NCI-H1436 (cell line): ENCODE results near the gene UQCR11.
A peak's percentile ranks its signal among the peaks of the same experiment; 100 is the strongest.

ENCODE experiments used
- DNase-seq: peaks from one replicate; lab custom pipeline; 2025; lab: John Stamatoyannopoulos, UW

UQCR11 gene

DNA sequence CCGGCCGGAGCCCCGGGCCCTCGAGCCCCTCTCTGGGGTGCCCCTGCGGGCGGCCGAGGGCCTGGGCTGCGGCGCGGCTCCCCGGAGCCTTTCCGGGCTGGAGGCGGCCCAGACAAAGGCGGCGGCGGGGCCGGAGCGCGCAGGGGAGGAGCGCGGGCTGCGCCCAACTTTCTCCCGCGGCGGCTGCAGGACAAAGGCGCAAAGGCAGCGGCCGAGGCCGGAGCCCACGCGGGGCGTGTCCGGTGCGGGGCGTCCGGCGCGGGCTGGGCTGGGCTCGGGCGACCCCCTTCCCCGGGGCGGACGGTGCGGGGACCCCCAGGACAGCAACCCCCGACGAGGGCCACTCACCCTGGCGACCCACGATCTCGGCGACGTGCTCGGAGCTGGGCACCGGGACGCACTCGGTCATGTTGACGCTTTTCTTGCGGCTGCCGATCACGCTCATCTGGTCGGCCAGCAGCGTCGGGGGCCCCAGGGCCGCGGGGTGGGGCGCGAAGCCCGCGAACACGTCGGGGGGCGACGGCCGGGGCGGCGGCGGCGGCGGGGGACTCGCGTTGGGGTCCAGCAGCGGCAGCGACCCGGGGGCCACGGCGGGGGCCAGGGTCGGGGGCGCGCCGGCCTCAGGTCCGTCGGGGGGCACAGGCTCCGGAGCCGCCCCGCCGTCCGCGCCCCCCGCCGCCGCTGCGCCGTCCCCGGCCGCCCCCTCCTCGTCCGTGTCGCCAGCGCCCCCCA is 38.0 kb downstream of the UQCR11 start:
- no peak for DNase-seq

DNA sequence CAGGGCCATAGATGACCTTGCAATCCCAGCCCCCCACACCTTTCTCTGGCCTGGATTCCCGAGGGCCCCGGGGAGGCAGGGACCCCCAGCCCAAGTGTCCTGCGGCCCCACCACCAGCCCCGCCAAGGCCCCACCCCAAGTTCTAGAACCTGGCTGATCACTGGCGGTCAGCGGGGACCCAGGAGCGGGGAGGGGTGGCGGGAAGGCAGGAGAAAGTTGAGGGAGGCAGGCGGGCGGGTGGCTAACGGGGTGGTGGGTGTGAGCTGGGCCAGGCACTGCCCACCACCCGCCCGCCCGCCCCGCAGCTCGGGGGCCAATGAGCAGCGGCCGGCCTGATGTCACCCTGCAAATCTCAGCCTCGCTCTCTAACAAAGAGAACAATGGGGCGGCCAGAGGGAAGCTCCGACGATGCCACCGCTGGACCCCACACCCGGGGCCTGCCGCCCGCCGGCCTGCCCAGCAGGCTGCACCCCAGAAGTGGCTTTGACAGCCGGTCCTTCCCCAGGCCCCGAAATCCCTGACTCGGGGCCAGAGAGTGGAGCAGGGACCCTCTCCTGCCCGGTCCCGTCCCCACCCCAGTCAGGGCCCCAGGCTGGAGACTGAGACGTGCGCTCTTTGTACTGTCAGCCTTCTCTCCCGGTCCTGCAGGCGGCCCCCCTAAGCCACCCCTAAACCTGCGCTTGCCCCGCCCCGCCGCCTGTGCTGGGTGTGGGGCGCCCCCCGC is 38.7 kb downstream of the UQCR11 start:
- peak; percentile 75 for DNase-seq

DNA sequence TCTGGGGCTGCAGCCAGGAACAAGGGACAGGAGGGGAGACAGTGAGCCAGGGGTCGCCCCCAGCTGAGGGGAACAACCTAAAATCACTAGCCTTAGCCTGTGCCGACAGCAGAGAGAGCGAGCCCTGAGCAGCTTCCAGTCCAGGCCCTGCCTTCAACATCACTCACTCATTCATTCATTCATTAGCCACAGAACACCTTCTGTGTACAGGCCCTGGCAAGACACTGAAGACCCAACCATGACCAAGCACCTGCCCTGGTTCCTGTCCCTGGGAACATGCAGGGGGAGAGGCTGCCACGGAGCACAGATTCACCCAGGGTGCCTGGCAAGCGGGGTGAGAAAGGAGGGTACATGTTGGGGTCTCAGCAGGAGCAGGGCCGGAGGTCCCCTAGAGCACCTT is 42.0 kb downstream of the UQCR11 start:
- no peak for DNase-seq

DNA sequence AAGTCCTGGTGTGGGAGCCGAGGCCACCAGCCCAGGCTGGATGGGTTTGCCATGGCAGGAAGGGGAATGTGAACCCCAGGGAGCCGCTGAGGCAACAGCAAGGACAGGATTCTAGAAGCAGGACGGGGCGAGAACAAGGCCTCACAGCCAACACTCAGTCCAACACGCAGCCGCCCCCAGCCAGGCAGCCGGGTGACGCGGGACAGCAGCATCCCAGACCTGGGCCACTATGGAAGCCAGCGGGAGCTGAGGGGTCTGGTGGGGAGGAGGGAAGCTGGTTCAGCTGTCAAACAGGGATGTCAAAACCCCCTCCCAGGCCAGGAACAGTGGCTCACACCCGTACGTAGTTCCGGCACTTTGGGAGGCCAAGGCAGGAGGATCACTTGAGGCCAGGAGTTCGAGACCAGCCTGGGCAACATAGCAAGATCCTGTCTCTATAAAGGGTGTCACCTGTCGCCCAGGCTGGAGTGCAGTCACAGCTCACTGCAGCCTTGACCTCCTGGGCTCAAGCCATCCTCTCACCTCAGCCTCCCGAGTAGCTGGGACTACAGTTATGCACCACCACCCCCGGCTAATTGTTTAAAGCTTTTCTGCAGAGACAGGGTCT is 43.9 kb downstream of the UQCR11 start:
- DNase-seq: no peak

DNA sequence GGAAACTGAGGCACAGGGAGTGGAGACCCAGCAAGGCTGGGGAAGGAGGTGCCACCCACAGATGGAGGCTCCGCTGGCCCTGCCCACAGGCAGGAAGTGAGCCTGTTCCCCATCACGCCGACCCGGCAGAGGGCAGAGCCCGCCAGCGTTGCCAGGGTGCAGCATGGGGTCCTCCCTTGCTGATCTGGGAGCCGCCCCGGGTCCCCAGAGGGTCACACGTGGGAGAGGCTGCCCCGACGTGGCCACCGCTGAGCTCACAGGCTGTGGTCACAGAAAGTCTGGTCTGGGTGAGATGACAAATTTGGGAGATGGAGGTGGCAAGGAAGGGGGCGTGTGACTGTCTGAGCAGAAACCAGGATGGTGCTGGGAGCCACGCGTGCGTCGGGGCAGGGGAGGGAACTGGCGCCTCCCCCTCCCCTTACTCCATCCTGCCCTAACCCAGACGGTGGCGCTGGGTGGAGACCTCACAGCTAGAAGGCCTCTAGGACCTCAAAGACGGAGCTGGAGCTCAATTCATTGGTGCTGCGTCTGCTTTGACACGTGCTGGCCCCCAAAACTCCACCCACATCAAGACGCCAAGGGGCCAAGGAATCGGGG is 44.9 kb downstream of the UQCR11 start:
- DNase-seq: no peak

DNA sequence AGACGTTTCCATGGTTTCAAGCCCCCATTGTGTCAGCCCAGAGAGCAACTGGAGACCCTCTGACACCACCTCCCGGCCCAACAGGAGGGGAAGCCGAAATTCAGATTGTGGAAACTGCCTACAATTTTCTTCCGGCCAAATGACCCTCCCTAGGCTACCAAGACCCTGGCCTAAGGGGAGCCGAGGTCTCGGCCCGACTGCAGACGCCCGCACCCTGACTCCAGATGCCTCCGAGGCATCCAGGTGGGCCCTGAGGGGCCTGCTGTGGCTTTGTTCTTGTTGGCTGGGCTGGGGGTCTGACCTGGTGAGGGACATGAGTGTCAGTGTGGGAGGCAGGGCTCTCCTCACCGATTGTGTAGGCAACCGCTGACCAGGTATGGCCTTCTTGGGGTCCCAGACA is 46.7 kb downstream of the UQCR11 start:
- DNase-seq: no peak

DNA sequence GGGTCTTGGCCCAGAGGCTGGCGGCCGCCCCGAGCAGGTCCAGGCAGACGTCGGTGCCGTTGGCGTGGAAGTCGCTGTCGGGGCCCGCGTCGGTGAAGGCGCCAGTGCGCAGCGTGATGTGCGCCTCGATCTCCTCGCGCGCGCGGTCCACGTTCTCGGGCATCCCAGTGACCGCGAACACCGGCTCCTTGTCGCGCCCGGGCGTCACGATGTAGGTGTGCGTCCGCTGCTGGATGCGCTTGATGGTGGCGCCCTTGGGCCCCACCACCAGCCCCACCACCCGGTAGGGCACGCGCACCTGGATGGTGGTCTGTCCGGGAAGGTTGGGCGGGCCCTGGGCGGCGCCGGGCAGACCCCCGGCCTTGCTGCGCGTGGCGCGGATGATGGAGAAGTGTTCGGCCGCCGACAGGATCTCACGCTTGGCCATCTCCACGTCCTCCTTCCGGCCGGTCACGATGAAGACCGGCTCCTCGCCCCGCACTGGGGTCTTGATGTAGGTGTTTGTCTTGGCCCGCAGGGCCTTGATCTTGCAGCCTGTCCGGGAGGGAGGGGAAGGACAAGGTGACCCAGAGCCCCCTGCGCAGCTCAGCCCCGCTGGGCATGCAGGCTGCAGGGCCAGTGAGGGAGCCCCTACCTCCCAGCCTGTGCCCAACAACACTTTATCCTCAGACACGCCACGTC is 48.7 kb downstream of the UQCR11 start:
- DNase-seq: no peak

DNA sequence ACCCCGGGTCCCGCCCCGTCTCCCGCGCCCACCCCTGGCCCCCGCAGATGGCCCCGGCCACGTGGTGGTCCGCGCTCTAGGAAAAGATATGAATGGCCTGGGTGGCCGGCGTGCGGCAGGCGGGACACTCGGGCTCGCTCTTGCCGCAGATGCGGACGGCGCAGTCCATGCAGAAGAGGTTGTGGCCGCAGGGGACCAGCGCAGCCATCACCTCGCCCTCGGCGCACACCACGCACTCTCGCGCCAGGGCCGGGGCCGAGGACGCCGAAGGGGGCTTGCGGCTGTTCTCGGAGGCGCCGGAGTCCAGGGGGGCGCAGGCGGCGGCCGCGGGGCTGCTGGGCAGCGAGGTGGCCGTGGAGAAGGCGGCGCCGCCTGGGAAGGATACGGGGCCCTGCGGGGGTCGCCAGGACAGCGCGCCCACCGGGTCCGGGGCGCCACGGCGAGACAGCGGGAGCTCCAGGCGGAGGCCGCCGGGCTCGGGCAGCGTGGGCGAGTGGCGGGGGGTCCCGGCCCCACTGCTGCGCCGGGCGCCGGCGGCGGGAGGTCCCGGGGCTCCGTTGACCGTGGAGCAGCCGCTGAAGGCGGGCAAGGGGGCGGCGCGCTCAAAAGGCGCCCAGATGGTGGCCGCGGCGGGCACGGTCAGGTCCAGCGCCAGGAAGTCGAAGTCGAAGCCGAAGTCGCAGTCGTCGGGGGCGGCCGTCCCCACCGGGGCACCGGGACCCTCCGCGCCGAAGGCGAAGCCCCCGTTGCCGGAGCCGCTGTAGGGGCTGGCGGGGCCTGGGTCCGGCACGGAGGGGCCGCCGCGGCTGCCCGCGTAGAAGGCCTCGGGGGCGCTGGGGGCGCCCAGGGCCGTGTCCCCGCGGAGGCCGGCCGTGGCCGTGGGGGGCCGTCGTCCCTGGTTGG is 49.5 kb downstream of the UQCR11 start:
- no peak for DNase-seq

DNA sequence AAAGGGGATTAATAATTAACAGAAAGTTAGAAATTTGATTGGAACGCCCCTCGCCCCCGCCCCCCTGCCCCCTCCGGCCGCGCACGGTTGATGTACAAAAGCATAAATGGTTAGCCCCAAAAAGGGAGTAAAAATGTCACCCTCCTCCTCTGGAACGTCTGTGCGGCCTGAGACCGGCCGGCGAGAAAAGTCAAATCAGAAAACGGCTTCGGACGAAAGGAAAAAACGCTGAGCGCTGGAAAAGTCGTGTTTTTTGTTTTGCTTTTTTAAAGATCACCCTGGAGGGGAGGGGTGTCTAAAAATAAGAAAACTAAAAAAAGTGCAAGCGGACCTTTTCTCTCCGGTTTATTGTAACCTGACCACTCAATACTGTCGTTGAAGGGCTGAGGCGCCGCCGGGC is 50.3 kb downstream of the UQCR11 start:
- no peak for DNase-seq

DNA sequence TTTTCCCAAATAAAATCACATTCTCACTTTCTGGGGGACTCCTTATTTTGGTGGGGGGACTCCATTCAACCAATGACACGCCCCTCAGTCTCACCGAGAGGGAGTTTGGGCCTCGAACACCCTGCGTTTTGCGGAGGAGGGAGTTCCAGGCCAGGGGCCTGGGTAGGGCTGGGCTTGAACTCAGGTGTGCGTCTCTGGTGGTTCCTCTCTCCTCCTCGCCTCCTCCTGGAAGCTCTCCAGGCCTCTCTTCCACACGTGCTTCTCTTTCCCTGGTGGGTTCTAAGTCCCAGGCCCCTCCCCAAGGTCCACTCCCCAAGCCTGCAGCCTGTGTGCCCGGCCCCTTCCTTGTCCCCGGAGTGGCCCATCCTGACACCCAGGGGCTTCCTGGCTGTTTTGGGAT is 51.8 kb downstream of the UQCR11 start:
- no peak for DNase-seq

DNA sequence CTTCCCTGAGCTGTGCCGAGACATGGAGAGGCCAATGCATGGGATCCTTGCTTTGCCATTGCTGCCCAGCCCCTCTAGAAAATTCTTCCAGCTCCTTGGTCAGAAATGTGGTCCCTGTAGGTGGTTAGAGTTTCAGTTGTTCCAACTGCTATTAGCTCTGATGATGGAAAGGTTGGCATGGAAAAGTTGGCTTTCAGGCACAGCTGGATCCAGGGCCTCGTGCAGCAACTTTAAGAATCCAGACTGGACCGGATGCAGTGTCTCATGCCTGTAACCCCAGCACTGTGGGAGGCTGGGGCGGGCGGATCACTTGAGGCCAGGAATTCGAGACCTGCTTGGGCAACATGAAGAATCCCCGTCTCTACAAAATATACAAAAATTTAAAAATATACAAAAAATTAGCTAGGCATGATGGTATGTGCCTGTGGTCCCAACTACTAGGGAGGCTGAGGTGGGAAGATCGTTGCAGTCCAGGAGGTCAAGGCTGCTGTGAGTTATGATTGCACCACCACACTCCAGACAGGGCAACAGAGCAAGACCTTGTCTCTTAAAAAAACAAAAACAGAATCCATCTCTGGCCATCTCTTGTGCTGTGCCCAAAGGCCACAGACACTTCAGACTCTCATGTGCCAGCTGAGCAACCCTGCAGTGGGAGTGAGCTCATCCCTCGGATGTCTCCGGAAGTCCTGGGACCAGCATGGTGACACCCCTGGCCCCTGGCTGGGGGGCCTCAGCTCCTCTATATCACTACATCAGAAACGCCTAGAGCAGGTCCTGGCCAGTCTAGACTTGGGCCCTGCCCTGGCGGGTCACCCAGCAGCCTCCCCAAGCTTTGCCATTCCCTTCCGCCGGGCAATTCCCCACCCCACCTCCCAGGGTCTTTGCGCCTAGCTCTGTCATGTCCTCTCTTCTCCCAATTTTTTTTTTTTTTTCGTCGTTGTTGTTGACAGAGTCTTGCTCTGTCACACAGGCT is 53.9 kb downstream of the UQCR11 start:
- no peak for DNase-seq

DNA sequence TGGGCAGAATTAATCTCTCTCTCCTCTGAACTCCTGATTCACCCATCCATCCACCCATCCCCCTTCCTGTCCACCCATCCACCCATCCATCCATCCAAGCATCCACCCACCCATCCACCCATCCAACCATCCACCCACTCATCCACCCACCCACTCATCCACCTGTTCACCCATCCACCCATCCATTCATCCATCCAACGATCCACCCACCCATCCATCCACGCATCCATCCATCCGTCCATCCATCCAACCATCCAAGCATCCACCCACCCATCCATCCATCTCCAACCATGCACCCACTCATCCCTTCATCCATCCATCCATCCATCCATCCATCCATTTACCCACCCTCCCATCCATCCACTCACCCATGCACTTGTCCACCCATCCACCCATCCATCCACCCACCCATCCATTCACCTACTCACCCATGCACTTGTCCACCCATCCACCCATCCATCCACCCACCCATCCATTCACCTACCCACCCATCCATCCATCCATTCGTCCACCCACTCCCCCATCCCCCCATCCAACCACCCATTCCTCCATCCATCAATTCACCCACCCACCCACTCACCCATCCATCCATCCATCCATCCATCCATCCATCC is 55.8 kb downstream of the UQCR11 start:
- no peak for DNase-seq
